HG03066 (cell line): ENCODE results near the gene BCL7A.
"Not testable (repeated sequence)": the region's sequence is repeated elsewhere in the genome, so short reads cannot be mapped to it uniquely, and the experiment has no call there.

Source experiments
- ATAC-seq: cut with Tn5 transposase; IDR thresholded peaks from one replicate; pipeline ENCODE4 v1.9.1; 2021; ENCODE audit warnings: low read depth; ENCODE audit not compliant: unreplicated experiment

The BCL7A gene

GRCh38 chr12:122090759-122091515 lies 69.3 kb downstream of the BCL7A start:
- no peak for ATAC-seq

GRCh38 chr12:122093098-122093883 lies 71.6 kb downstream of the BCL7A start:
- no peak for ATAC-seq

DNA sequence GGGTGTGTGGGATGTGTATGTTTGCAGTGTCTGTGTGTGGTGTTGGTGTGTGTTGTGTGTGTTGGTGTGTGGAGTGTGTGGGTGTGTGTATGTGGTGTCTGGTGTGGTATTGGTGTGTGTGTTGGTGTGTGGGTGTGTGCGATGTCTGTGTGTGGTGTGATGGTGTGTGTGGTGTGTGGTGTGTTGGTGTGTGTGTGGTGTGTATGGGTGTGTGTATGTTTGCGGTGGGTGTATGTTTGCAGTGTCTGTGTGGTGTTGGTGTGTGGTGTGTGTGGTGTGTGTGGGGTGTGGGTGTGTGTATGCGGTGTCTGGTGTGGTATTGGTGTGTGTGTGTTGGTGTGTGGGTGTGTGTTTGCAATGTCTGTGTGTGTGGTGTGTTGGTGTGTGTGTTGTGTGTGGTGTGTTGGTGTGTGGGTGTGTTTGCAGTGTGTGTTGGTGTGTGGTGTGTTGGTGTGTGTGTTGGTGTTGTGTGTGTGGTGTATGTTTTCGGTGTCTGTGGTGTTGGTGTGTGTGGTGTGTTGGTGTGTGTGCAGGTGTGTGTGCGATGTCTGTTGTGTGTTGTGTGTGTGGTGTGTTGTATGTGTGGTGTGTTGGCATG lies 72.6 kb downstream of the BCL7A start:
- no peak for ATAC-seq

- no peak for ATAC-seq
Observed at GRCh38 chr12:122094735-122095631, 73.3 kb downstream of the BCL7A start.

- ATAC-seq, result no peak
Observed at GRCh38 chr12:122096014-122096413, 74.3 kb downstream of the BCL7A start.

DNA sequence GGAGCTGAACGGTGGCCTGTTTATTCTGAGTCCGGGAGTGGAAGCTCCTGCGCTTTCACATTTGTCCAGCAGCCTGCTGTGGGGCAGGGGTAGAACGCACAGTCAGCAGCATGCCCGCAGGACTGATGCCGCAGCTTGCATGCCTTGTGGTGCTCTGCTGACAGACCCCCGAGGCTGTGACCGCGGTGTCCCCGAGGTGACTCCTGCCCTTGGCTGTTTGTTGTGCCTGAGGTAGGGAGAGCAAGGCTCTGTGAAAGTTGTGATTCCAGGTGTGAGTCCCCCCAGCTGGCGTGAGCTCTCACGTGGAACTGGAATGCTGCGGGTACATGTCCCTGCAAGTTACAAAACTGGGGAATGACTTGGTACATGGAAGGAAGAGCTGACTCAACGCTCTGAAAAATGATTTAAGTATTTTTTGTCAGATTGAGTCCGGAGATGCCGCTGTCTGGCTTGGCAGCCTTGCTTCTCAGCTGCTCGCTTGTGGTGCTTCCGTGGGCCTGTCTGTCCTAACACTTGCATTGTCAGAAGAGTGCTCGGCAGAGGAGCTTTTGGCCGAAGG lies 75.0 kb downstream of the BCL7A start:
- no peak for ATAC-seq

DNA sequence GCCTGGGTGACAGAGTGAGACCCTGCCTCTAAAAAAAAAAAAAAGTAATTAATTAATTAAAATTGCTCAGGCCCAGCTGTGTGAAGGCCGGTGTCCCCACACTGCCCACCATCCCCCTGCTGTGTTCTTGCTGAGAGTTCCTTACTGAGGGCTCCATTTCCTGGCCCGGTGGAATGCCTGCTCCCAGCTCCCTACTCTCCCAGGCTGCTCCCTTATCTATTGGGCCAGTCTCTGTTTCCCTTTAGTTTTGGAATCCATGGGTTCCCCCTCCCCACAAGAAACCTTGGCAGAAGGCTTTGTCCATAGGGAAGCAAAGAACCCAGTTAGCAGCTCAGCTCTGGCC lies 75.9 kb downstream of the BCL7A start:
- no peak for ATAC-seq

DNA sequence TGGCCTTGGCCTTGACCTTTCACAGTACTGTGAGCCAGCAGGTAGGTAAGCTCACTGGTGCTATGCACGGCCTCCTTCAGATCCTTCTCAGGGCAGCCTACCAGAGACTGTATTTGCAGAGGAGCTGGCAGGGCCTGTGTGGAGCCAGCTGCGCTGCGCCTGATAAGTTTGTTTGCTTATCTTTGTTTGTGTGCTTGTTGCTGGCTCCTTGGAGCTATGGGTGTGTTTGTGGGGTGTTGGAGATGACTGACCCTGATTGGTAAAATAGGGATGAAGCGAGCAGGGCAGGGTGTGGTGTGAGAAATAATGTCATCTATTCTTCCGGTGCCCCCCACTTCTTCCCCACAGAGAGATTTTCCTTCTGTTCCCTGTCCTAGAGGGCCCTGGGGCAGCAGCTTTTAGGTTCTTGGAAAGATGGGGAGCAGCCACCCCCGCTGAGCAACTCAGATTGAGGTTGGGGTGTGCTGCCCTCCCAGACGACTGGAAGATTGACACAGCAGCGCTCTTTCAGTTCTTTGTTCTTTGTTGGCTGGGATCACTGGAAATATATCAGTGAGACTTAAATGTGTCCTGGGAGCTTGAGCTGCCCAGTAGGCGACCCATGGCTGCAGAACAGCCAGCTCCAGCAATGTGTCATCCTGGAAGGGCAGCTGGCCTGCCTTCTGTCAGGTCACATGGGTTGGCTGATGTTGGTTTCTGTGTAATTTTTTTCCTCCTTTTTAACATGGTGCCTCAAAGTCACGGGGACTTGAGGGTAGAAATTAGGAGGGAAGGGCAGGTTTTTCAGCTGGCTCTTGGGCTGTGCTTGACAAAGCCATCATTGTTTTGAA lies 76.5 kb downstream of the BCL7A start:
- no peak for ATAC-seq

GRCh38 chr12:122099280-122099749 lies 77.6 kb downstream of the BCL7A start:
- ATAC-seq, result no peak

DNA sequence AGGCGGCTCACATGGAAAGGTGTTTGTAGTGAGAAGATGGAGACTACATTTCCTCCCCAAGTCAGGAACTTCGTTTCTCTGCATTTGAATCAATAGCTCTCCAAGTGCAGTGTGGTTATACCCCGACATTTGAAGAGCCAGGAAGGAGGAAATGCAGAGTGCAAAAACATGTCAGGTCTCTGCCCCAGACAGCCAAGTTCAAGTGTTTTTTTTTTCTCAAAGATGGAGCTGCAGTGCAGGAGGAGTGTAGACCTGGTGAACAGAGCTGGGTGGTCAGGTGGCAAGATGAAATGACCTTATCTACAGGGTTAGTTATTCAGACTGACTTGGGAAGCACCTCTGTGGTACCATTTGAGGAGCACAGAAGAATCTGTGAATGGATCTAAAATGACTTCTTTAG lies 78.2 kb downstream of the BCL7A start:
- ATAC-seq, result no peak

DNA sequence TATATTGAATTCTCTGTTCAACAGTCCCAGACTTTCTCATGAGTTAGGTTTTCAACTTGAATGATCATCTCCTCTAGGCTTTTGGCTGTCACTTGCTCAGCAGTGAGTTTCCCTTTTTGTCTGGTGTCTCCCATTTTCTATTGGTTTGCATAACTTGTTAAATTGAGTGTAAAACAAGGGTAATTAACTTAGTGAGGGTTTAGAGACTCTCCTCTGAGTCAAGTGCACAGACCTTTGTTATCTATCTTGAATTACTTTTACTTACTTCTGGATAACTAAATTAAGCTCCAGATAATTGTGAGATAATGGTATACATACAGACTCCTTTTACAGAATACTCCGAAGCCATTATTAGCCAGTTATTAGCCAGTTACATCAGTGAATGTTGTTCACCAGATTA lies 78.9 kb downstream of the BCL7A start:
- ATAC-seq, result no peak

DNA sequence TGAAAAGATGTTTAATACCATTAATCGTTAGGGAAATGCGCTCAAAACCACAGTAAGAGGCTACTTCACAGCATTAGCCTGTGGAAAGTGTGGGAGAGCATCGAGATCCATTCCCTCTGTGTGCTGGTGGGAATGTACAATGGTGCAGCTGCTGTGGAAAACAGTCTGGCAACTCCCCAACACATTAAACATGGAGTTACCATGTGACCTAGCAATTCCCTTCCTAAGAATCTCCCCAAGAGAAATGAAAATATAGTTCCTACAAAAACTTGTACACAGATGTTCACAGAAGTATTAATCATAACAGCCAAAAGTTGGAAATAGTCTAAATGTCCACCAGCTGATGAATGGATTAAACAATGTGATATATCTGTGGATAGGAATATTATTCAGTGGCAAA lies 80.6 kb downstream of the BCL7A start:
- ATAC-seq, result no peak

DNA sequence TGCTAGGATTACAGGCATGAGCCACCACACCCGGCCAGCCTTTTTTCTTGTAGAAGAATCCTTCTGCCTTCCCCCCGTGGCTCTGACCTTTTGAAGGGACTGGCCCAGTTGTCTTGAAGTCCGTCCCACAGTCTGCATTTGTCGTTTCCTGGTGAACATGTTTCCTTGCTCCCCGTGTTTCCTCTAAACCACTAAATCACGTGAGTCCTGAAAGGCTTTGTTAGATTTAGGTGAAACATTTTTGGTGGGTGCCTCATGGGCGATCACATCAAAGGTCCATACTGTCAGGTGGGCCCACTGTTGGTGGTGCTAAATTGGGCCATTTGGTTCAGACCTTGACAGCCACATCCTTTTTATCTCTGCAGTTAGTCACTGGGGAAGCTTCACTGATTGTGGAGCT lies 83.2 kb downstream of the BCL7A start:
- ATAC-seq, result no peak

GRCh38 chr12:122105496-122105895 lies 83.8 kb downstream of the BCL7A start:
- not testable (repeated sequence) for ATAC-seq

- ATAC-seq, result no peak
Observed at GRCh38 chr12:122106843-122107242, 85.2 kb downstream of the BCL7A start.

- no peak for ATAC-seq
Observed at GRCh38 chr12:122107261-122107660, 85.6 kb downstream of the BCL7A start.

DNA sequence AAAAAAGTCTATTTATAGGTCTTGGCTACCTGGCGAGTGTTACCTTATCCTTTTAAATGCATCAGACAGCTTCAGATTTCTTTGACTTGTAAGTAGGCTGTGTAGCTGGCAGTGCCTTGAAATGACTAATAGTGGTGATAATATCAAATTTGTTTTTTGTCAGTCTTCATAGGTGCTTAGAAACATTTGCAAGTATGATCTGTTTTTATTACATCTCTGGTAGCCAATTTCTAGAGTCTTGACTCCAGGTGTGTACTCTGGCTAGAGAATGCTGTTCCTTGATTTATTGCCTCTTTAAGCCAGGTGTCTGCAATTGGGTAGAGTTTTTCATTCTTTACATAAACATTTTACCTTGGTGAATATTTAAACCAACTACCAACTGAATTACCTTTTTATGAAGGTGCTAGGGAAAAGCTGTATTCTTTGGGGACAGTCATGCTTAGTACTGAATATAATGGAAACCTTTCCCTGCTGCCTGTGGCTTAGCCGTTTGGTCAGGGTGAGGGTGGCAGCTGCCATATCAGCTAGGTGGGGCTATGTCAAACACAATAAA lies 89.5 kb downstream of the BCL7A start:
- no peak for ATAC-seq
